Ascending aorta (tissue), 2 donors: ENCODE measurements around the gene PTPRN2. TPM values are rescaled to one million over a fixed set of nuclear protein-coding genes. Genes with fewer than 3 reads are reported as not detected.

Experiments
- DNase-seq, 2 donors: peaks; one replicate each; pipeline ENCODE4 v3.0.0-alpha.2; 2019; ENCODE audit warnings: low spot score in 2 of 2
- H3K27ac ChIP-seq, 2 donors: fragments of 200-600 bp; sonication (generic); one replicate each; pipeline ENCODE4 v1.5.1; 2016 to 2017; ENCODE audit warnings: mild to moderate bottlenecking in 1 of 2
- H3K27me3 ChIP-seq: fragments of 200-600 bp; sonication (generic); one replicate; pipeline ENCODE4 v1.5.1; 2017
- H3K36me3 ChIP-seq, 2 donors: fragments of 200-600 bp; sonication (generic); one replicate each; pipeline ENCODE4 v1.5.1; 2016
- H3K4me1 ChIP-seq, 2 donors: fragments of 200-600 bp; sonication (generic); one replicate each; pipeline ENCODE4 v1.5.1; 2016 to 2017; ENCODE audit warnings: mild to moderate bottlenecking in 1 of 2
- H3K4me3 ChIP-seq, 2 donors: fragments of 200-600 bp; sonication (generic); one replicate each; pipeline ENCODE4 v1.5.1; 2016 to 2017; ENCODE audit warnings: mild to moderate bottlenecking in 1 of 2
- H3K9me3 ChIP-seq, 2 donors: fragments of 200-600 bp; sonication (generic); one replicate each; pipeline ENCODE4 v1.5.1; 2016
- CTCF ChIP-seq, 3 experiments: fragments of 200-600 bp in 2 of 3; fragments of 450-650 bp in 1 of 3; sonication (generic) in 2 of 3; IDR thresholded peaks; one replicate each; pipeline ENCODE4 v1.5.1; 2016 to 2019; ENCODE audit warnings: antibody characterized with exemption in 3 of 3, mild to moderate bottlenecking in 1 of 3, moderate library complexity in 1 of 3
- intact Hi-C: fragments of 100-400 bp; cut with DNase I; formaldehyde crosslinking; loops from one replicate; pipeline ENCODE4 v1.15.1; 2023
- total RNA-seq: library from RNA; depleted of rRNA; stranded (reverse); fragments of >200 nt; gene quantifications from one replicate; pipeline ENCODE4 v1.1.0, GENCODE V29; 2016

PTPRN2 gene
- total RNA-seq, 1 donor from 2014 or later: 7.3 TPM

- H3K27me3 ChIP-seq: no peaks in the 10 kb centered on the region
- no peak for TF ChIP-seq CTCF (IDR thresholded peaks at IDR 0.05)
- H3K36me3 ChIP-seq: no peaks in the 10 kb centered on the region
- H3K4me1 ChIP-seq: no peaks in the 10 kb centered on the region
- no peak overlapping the region for H3K4me3 ChIP-seq
- no peaks in the 10 kb centered on the region for H3K9me3 ChIP-seq
- peak in 1 of 2 donors; percentile 47 for DNase-seq
- no peak overlapping the region for H3K27ac ChIP-seq
- intact Hi-C loops: no loop called here
Measured at GRCh38 chr7:158246960-158247673, 340.5 kb downstream of the PTPRN2 start.

- Histone ChIP-seq H3K4me1 (no peaks in the 10 kb centered on the region), H3K4me3 (no peak overlapping the region), H3K27ac (no peak overlapping the region), H3K9me3 (no peaks in the 10 kb centered on the region), H3K36me3 (no peaks in the 10 kb centered on the region), H3K27me3 (no peaks in the 10 kb centered on the region)
- DNase-seq: no peak
- intact Hi-C loops: no loop called here
- no peak for TF ChIP-seq CTCF (IDR thresholded peaks at IDR 0.05)
Measured at GRCh38 chr7:158246272-158246959, 341.2 kb downstream of the PTPRN2 start.

GRCh38 chr7:158245724-158246041 is 341.9 kb downstream of the PTPRN2 start:
- H3K27ac ChIP-seq: no peak overlapping the region
- no peaks in the 10 kb centered on the region for H3K27me3 ChIP-seq
- intact Hi-C loops: no loop called here
- H3K4me3 ChIP-seq: no peak overlapping the region
- DNase-seq: peak in 1 of 2 donors; percentile 47
- no peaks in the 10 kb centered on the region for H3K4me1 ChIP-seq
- no peaks in the 10 kb centered on the region for H3K36me3 ChIP-seq
- no peak for TF ChIP-seq CTCF (IDR thresholded peaks at IDR 0.05)
- H3K9me3 ChIP-seq: no peaks in the 10 kb centered on the region

GRCh38 chr7:158244873-158245723 is 342.5 kb downstream of the PTPRN2 start:
- Histone ChIP-seq H3K4me1 (no peaks in the 10 kb centered on the region), H3K4me3 (no peak overlapping the region), H3K27me3 (no peaks in the 10 kb centered on the region), H3K27ac (no peak overlapping the region), H3K9me3 (no peaks in the 10 kb centered on the region), H3K36me3 (no peaks in the 10 kb centered on the region)
- intact Hi-C loops: no loop called here
- TF ChIP-seq CTCF (IDR thresholded peaks at IDR 0.05): no peak
- DNase-seq: peak in 1 of 2 donors; percentile 58

GRCh38 chr7:158244430-158244829 is 343.2 kb downstream of the PTPRN2 start:
- Histone ChIP-seq H3K36me3 (no peaks in the 10 kb centered on the region), H3K4me3 (no peak overlapping the region), H3K9me3 (no peaks in the 10 kb centered on the region), H3K27ac (no peak overlapping the region), H3K4me1 (no peaks in the 10 kb centered on the region), H3K27me3 (no peaks in the 10 kb centered on the region)
- intact Hi-C loops: no loop called here
- TF ChIP-seq CTCF (IDR thresholded peaks at IDR 0.05): no peak
- no peak for DNase-seq
